CD14-positive monocyte (primary cell): ENCODE measurements around the gene HDAC8. TPM values are rescaled to one million over a fixed set of nuclear protein-coding genes. Genes with fewer than 3 reads are reported as not detected.

Experiments
- DNase-seq, 3 donors: peaks; one replicate each; pipeline ENCODE4 v3.0.0-alpha.2; 2011 to 2022
- H2AFZ ChIP-seq: 2 replicates; pipeline ENCODE4 v1.6.0; 2012; ENCODE audit warnings: mild to moderate bottlenecking, low read depth, low read length, inconsistent platforms; ENCODE audit not compliant: insufficient read depth, poor library complexity, severe bottlenecking
- H3K27ac ChIP-seq, 2 donors: 1 replicate in 1 of 2; 2 replicates in 1 of 2; pipeline ENCODE4 v1.5.1; 2012 to 2013; ENCODE audit warnings: low read length in 2 of 2, control low read depth in 1 of 2, inconsistent platforms in 1 of 2, low read depth in 1 of 2, mild to moderate bottlenecking in 1 of 2
- H3K27me3 ChIP-seq, 2 donors: one replicate each; pipeline versions ENCODE4 v1.6.0 to v1.6.1; 2011 to 2013; ENCODE audit warnings: low read length in 2 of 2; ENCODE audit not compliant: control insufficient read depth in 2 of 2, insufficient read depth in 2 of 2
- H3K36me3 ChIP-seq, 2 donors: replicated peaks in 1 of 2; 1 replicate in 1 of 2; 2 replicates in 1 of 2; pipeline versions ENCODE4 v1.5.1 to v1.6.1; 2012 to 2013; ENCODE audit warnings: low read length in 2 of 2, control low read depth in 1 of 2, inconsistent platforms in 1 of 2, mild to moderate bottlenecking in 1 of 2; ENCODE audit not compliant: insufficient read depth in 2 of 2, control insufficient read depth in 1 of 2
- H3K4me1 ChIP-seq, 2 donors: 1 replicate in 1 of 2; 2 replicates in 1 of 2; pipeline versions ENCODE4 v1.5.1 to v1.6.1; 2012 to 2013; ENCODE audit warnings: low read length in 2 of 2, control low read depth in 1 of 2, inconsistent platforms in 1 of 2, mild to moderate bottlenecking in 1 of 2, moderate library complexity in 1 of 2; ENCODE audit not compliant: insufficient read depth in 2 of 2, control insufficient read depth in 1 of 2
- H3K4me2 ChIP-seq: replicated peaks from 2 replicates; pipeline ENCODE3; 2012; ENCODE audit warnings: low read length, moderate library complexity, mild to moderate bottlenecking; ENCODE audit not compliant: poor library complexity, severe bottlenecking; ENCODE audit errors: extremely low read depth
- H3K4me3 ChIP-seq, 3 experiments: fragments of 200-600 bp in 1 of 3; sonication (generic) in 1 of 3; replicated peaks in 1 of 3; 1 replicate in 2 of 3; 2 replicates in 1 of 3; pipeline ENCODE4 v1.5.1; 2011 to 2013; ENCODE audit warnings: low read length in 3 of 3, mild to moderate bottlenecking in 3 of 3, control low read depth in 2 of 3, low read depth in 2 of 3, inconsistent platforms in 1 of 3, moderate library complexity in 1 of 3
- H3K79me2 ChIP-seq: 2 replicates; pipeline ENCODE4 v1.6.0; 2012; ENCODE audit warnings: mild to moderate bottlenecking, control low read depth, inconsistent platforms, low read length, moderate library complexity; ENCODE audit not compliant: insufficient read depth
- H3K9ac ChIP-seq: 2 replicates; pipeline ENCODE4 v1.6.0; 2017; ENCODE audit warnings: low read length, mild to moderate bottlenecking; ENCODE audit not compliant: insufficient read depth, poor library complexity, severe bottlenecking
- H3K9me3 ChIP-seq, 2 donors: replicated peaks in 1 of 2; 1 replicate in 1 of 2; 2 replicates in 1 of 2; pipeline versions ENCODE4 v1.5.1 to v1.6.1; 2012 to 2013; ENCODE audit warnings: low read length in 2 of 2, control low read depth in 1 of 2; ENCODE audit not compliant: control insufficient read depth in 1 of 2, insufficient read depth in 1 of 2
- H4K20me1 ChIP-seq: 2 replicates; pipeline ENCODE4 v1.6.0; 2012; ENCODE audit warnings: mild to moderate bottlenecking, low read length, control low read depth, moderate library complexity; ENCODE audit not compliant: insufficient read depth
- H3K27ac Mint-ChIP-seq, 7 donors: one replicate each; pipeline ENCODE4 v1.8.0; 2020; ENCODE audit warnings: mild to moderate bottlenecking in 7 of 7, mixed read lengths in 7 of 7, moderate library complexity in 6 of 7, inconsistent platforms in 2 of 7
- H3K27me3 Mint-ChIP-seq, 3 donors: one replicate each; pipeline ENCODE4 v1.8.0; 2021 to 2022; ENCODE audit warnings: low read depth in 3 of 3, mild to moderate bottlenecking in 3 of 3, mixed read lengths in 3 of 3, moderate library complexity in 3 of 3, inconsistent platforms in 1 of 3
- H3K36me3 Mint-ChIP-seq, 2 donors: one replicate each; pipeline ENCODE4 v1.8.0; 2020; ENCODE audit warnings: mixed read lengths in 2 of 2, inconsistent platforms in 1 of 2, mild to moderate bottlenecking in 1 of 2
- H3K4me1 Mint-ChIP-seq: one replicate; pipeline ENCODE4 v1.8.0; 2020; ENCODE audit warnings: mild to moderate bottlenecking, mixed read lengths
- H3K4me3 Mint-ChIP-seq, 2 donors: one replicate each; pipeline ENCODE4 v1.8.0; 2020; ENCODE audit warnings: mild to moderate bottlenecking in 2 of 2, mixed read lengths in 2 of 2, moderate library complexity in 1 of 2
- H3K9me3 Mint-ChIP-seq, 7 donors: one replicate each; pipeline ENCODE4 v1.8.0; 2020 to 2022; ENCODE audit warnings: mixed read lengths in 7 of 7, mild to moderate bottlenecking in 6 of 7, moderate library complexity in 6 of 7, inconsistent platforms in 2 of 7
- WGBS: methylation state at CpG from one replicate; pipeline ENCODE4 v1.1.5; 2013; ENCODE audit warnings: missing lambda C conversion rate; ENCODE audit not compliant: insufficient coverage; 5-methylcytosine and 5-hydroxymethylcytosine counted together
- intact Hi-C, 2 donors: fragments of 100-400 bp; cut with micrococcal nuclease; formaldehyde crosslinking; loops; one replicate each; pipeline versions ENCODE4 v1.15.0 to v1.15.1; 2023
- polyA plus RNA-seq, 3 donors: library from polyadenylated mRNA; depleted of rRNA in 1 of 3; unstranded in 2 of 3; stranded (reverse) in 1 of 3; fragments of 300-500 nt in 2 of 3; fragments of >200 nt in 1 of 3; fragmentation: Illumina TruSeq in 2 of 3; gene quantifications; 1 replicate in 2 of 3; 2 replicates in 1 of 3; pipeline ENCODE4 v1.2.3, GENCODE V29; 2012 to 2021
- TF ChIP-seq, protein P1 (sequence below): fragments of 200-600 bp; IDR thresholded peaks from one replicate; pipeline ENCODE4 v1.8.0; 2022; ENCODE audit warnings: antibody characterized with exemption, mild to moderate bottlenecking

HDAC8 gene
- polyA plus RNA-seq, 3 donors = 14.3 to 22.9 (median 20.5) TPM

DNA sequence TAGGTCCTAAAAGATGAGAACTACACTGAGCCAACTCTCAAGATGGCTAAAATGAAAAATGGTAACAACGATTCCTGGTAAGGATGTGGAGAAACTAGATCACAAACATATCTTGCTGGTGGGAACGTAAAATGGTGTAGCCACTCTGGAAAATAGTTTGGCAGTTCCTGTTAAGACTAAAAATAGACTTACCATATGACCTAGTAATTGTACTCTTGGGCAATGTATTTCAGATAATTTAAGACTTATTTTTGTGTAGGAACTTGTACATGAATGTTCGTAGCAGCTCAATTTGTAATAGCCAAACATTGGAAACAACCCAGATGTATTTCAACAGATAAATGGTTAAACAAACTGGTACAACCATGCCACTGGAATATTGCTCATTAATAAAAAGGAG, 106.2 kb downstream of the HDAC8 start:
- Histone ChIP-seq H3K36me3 (peaks cover 11 to 31% of the 10 kb centered on the region in 2 donors), H3K27me3 (no peaks in the 10 kb centered on the region), H3K4me2 (no peak overlapping the region), H2AFZ (no peak overlapping the region), H3K4me1 (no peaks in the 10 kb centered on the region), H3K9me3 (no peaks in the 10 kb centered on the region), H3K4me3 (no peak overlapping the region), H3K79me2 (no peaks in the 10 kb centered on the region), H3K9ac (no peak overlapping the region), H4K20me1 (no peaks in the 10 kb centered on the region), H3K27ac (no peak overlapping the region)
- Mint-ChIP-seq H3K4me1 (no peaks in the 10 kb centered on the region), H3K27me3 (peaks cover 0 to 2% (median 0%) of the 10 kb centered on the region in 3 donors), H3K27ac (no peak overlapping the region), H3K4me3 (no peak overlapping the region), H3K36me3 (peaks cover 21 to 25% of the 10 kb centered on the region in 2 donors), H3K9me3 (peaks cover 0 to 11% (median 2%) of the 10 kb centered on the region in 7 donors)
- TF ChIP-seq, protein P1, sequence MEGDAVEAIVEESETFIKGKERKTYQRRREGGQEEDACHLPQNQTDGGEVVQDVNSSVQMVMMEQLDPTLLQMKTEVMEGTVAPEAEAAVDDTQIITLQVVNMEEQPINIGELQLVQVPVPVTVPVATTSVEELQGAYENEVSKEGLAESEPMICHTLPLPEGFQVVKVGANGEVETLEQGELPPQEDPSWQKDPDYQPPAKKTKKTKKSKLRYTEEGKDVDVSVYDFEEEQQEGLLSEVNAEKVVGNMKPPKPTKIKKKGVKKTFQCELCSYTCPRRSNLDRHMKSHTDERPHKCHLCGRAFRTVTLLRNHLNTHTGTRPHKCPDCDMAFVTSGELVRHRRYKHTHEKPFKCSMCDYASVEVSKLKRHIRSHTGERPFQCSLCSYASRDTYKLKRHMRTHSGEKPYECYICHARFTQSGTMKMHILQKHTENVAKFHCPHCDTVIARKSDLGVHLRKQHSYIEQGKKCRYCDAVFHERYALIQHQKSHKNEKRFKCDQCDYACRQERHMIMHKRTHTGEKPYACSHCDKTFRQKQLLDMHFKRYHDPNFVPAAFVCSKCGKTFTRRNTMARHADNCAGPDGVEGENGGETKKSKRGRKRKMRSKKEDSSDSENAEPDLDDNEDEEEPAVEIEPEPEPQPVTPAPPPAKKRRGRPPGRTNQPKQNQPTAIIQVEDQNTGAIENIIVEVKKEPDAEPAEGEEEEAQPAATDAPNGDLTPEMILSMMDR = no peak
- no peak for DNase-seq
- no CpG with 5 or more reads among the region's 3 CpGs for WGBS
- intact Hi-C loops = no loop called here

DNA sequence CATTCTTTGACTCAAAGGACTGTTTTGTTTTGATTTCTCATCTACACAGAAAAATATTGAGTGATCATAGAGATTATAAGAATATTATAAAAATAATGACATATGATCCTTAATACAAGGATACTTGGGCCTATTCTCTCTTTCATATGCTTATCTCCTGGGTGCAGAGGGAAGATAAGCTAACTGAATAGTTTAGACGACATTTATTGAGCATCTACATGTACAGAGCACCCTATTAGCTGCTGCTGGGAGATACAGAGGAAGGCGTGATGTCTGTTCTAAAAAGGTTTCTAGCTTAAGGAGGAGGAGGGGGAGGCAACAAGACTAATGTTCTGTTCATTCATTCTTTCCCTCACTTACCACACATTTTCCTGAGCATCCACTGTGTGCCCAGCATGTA, 106.8 kb downstream of the HDAC8 start:
- no peaks in the 10 kb centered on the region for H3K4me1 Mint-ChIP-seq
- H3K4me3 Mint-ChIP-seq = no peak overlapping the region
- no peak overlapping the region for H2AFZ ChIP-seq
- no peaks in the 10 kb centered on the region for H3K79me2 ChIP-seq
- intact Hi-C loops = no loop called here
- H3K4me1 ChIP-seq = no peaks in the 10 kb centered on the region
- H3K9me3 Mint-ChIP-seq = peaks cover 0 to 11% (median 2%) of the 10 kb centered on the region in 7 donors
- H3K36me3 Mint-ChIP-seq = peaks cover 21 to 25% of the 10 kb centered on the region in 2 donors
- WGBS = no CpG with 5 or more reads among the region's 2 CpGs
- H3K36me3 ChIP-seq = peaks cover 16 to 37% of the 10 kb centered on the region in 2 donors
- H4K20me1 ChIP-seq = no peaks in the 10 kb centered on the region
- DNase-seq = no peak
- no peak overlapping the region for H3K27ac Mint-ChIP-seq
- TF ChIP-seq, protein P1 = no peak
- no peaks in the 10 kb centered on the region for H3K9me3 ChIP-seq
- no peak overlapping the region for H3K4me2 ChIP-seq
- H3K4me3 ChIP-seq = no peak overlapping the region
- H3K9ac ChIP-seq = no peak overlapping the region
- H3K27ac ChIP-seq = no peak overlapping the region
- peaks cover 0 to 2% (median 0%) of the 10 kb centered on the region in 3 donors for H3K27me3 Mint-ChIP-seq
- H3K27me3 ChIP-seq = no peaks in the 10 kb centered on the region
